Suprapubic skin (tissue), 4 donors: Measurements from ENCODE around the gene ZNF771. TPM values are rescaled to one million over a fixed set of nuclear protein-coding genes. Genes with fewer than 3 reads are reported as not detected.

Source experiments
- DNase-seq, 2 donors: peaks; one replicate each; pipeline ENCODE4 v3.0.0-alpha.2; 2019; ENCODE audit warnings: low spot score in 2 of 2
- H3K27ac ChIP-seq: fragments of 200-600 bp; sonication (generic); one replicate; pipeline ENCODE4 v1.5.1; 2019
- H3K27me3 ChIP-seq: fragments of 200-600 bp; sonication (generic); one replicate; pipeline ENCODE4 v1.5.1; 2019
- H3K36me3 ChIP-seq: fragments of 200-600 bp; sonication (generic); one replicate; pipeline ENCODE4 v1.5.1; 2019
- H3K4me1 ChIP-seq: fragments of 200-600 bp; sonication (generic); one replicate; pipeline ENCODE4 v1.5.1; 2019
- H3K4me3 ChIP-seq: fragments of 200-600 bp; sonication (generic); one replicate; pipeline ENCODE4 v1.5.1; 2019; ENCODE audit warnings: mild to moderate bottlenecking
- H3K9me3 ChIP-seq: fragments of 200-600 bp; sonication (generic); one replicate; pipeline ENCODE4 v1.5.1; 2019
- EP300 ChIP-seq: sonication (generic); formaldehyde crosslinking; IDR thresholded peaks from one replicate; pipeline ENCODE4 v1.6.1; 2017; ENCODE audit warnings: antibody characterized with exemption
- POLR2A ChIP-seq, 2 donors: fragments of 450-650 bp; IDR thresholded peaks; one replicate each; pipeline ENCODE4 v1.6.1; 2017; ENCODE audit warnings: antibody characterized with exemption in 2 of 2, mild to moderate bottlenecking in 2 of 2, moderate library complexity in 2 of 2
- POLR2AphosphoS5 ChIP-seq, 3 donors: sonication (generic); formaldehyde crosslinking; IDR thresholded peaks; one replicate each; pipeline ENCODE4 v1.6.1; 2017; ENCODE audit warnings: antibody characterized with exemption in 3 of 3
- WGBS: methylation state at CpG from one replicate; pipeline ENCODE4 v1.1.5; 2018; 5-methylcytosine and 5-hydroxymethylcytosine counted together
- total RNA-seq, 4 donors: library from RNA; depleted of rRNA; stranded (reverse); fragments of >200 nt; gene quantifications; one replicate each; pipeline ENCODE4 v1.1.0, GENCODE V29; 2016
- TF ChIP-seq, protein P1 (sequence below), 2 donors: fragments of 200-600 bp in 1 of 2; fragments of 450-650 bp in 1 of 2; sonication (generic) in 1 of 2; IDR thresholded peaks; one replicate each; pipeline ENCODE4 v1.5.1; 2016 to 2019; ENCODE audit warnings: antibody characterized with exemption in 2 of 2, mild to moderate bottlenecking in 1 of 2, moderate library complexity in 1 of 2

ZNF771 gene
- total RNA-seq, 4 donors from 2014 or later = 4.9 to 14.3 (median 7.3) TPM

DNA sequence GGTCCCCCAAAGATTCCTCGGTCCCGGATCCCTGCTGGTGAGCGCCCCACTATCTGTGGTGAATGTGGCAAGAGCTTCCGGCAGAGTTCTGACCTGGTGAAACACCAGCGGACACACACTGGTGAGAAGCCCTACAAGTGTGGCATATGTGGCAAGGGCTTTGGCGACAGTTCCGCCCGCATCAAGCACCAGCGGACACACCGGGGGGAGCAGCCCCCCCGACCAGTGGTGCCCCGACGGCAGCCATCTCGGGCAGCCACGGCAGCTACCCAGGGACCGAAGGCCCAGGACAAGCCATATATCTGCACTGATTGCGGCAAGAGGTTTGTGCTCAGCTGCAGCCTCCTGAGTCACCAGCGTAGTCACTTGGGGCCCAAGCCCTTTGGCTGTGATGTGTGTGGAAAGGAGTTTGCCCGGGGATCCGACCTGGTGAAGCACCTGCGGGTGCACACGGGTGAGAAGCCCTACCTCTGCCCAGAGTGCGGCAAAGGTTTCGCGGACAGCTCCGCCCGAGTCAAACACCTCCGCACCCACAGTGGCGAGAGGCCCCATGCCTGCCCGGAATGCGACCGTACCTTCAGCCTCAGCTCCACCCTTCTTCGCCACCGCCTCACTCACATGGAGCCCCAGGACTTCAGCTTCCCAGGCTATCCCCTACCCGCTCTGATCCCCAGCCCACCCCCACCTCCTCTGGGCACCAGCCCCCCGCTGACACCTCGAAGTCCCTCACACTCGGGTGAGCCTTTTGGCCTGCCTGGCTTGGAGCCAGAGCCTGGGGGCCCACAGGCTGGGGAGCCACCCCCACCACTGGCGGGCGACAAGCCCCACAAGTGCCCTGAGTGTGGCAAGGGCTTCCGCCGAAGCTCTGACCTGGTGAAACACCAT is 9.4 kb upstream of the ZNF771 start:
- WGBS = 93% methylated on average over 25 of the region's 42 CpGs
- no peak for TF ChIP-seq EP300
- TF ChIP-seq POLR2AphosphoS5 (IDR thresholded peaks at IDR 0.05) = no peak
- TF ChIP-seq, protein P1, sequence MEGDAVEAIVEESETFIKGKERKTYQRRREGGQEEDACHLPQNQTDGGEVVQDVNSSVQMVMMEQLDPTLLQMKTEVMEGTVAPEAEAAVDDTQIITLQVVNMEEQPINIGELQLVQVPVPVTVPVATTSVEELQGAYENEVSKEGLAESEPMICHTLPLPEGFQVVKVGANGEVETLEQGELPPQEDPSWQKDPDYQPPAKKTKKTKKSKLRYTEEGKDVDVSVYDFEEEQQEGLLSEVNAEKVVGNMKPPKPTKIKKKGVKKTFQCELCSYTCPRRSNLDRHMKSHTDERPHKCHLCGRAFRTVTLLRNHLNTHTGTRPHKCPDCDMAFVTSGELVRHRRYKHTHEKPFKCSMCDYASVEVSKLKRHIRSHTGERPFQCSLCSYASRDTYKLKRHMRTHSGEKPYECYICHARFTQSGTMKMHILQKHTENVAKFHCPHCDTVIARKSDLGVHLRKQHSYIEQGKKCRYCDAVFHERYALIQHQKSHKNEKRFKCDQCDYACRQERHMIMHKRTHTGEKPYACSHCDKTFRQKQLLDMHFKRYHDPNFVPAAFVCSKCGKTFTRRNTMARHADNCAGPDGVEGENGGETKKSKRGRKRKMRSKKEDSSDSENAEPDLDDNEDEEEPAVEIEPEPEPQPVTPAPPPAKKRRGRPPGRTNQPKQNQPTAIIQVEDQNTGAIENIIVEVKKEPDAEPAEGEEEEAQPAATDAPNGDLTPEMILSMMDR (IDR thresholded peaks at IDR 0.05) = no peak
- no peak for TF ChIP-seq POLR2A (IDR thresholded peaks at IDR 0.05)
- peaks cover 41% of the 10 kb centered on the region for H3K4me1 ChIP-seq
- H3K36me3 ChIP-seq = peaks cover 11% of the 10 kb centered on the region
- H3K9me3 ChIP-seq = no peaks in the 10 kb centered on the region
- no peak overlapping the region for H3K4me3 ChIP-seq
- H3K27ac ChIP-seq = no peak overlapping the region
- no peaks in the 10 kb centered on the region for H3K27me3 ChIP-seq
- DNase-seq = no peak

- DNase-seq = no peak
- Histone ChIP-seq H3K36me3 (peaks cover 11% of the 10 kb centered on the region), H3K27me3 (no peaks in the 10 kb centered on the region), H3K4me3 (no peak overlapping the region), H3K27ac (no peak overlapping the region), H3K9me3 (no peaks in the 10 kb centered on the region), H3K4me1 (peaks cover 41% of the 10 kb centered on the region)
- 74% methylated on average over 16 of the region's 23 CpGs for WGBS
- TF ChIP-seq EP300 (no peak), POLR2AphosphoS5 (IDR thresholded peaks at IDR 0.05) (no peak)
- TF ChIP-seq, protein P1 (IDR thresholded peaks at IDR 0.05) = no peak
These were observed 8.6 kb upstream of the ZNF771 start for GRCh38 chr16:30398661-30399434.

GRCh38 chr16:30399435-30400186 is 7.8 kb upstream of the ZNF771 start:
- TF ChIP-seq EP300 = no peak
- no peak for TF ChIP-seq POLR2A (IDR thresholded peaks at IDR 0.05)
- TF ChIP-seq, protein P1 (IDR thresholded peaks at IDR 0.05) = no peak
- no peak for TF ChIP-seq POLR2AphosphoS5 (IDR thresholded peaks at IDR 0.05)
- Histone ChIP-seq H3K27me3 (no peaks in the 10 kb centered on the region), H3K4me1 (peaks cover 34% of the 10 kb centered on the region), H3K4me3 (peak overlapping the region; percentile 65), H3K9me3 (no peaks in the 10 kb centered on the region), H3K36me3 (peaks cover 11% of the 10 kb centered on the region), H3K27ac (peak overlapping the region; percentile 67)
- WGBS = 10% methylated on average over 10 of the region's 12 CpGs
- DNase-seq = no peak

GRCh38 chr16:30401768-30402425 is 5.5 kb upstream of the ZNF771 start:
- Histone ChIP-seq H3K9me3 (no peaks in the 10 kb centered on the region), H3K36me3 (peaks cover 11% of the 10 kb centered on the region), H3K4me3 (no peak overlapping the region), H3K27me3 (no peaks in the 10 kb centered on the region), H3K4me1 (peaks cover 23% of the 10 kb centered on the region), H3K27ac (no peak overlapping the region)
- 84% methylated on average over 8 of the region's 8 CpGs for WGBS
- TF ChIP-seq, protein P1 (IDR thresholded peaks at IDR 0.05) = no peak
- no peak for TF ChIP-seq EP300
- no peak for DNase-seq
